GM19240 (cell line): ENCODE measurements around the gene LDLRAD1.
"Not testable (repeated sequence)": the region's sequence is repeated elsewhere in the genome, so short reads cannot be mapped to it uniquely, and the experiment has no call there.

Source experiments
- DNase-seq: peaks from one replicate; pipeline ENCODE4 v3.0.0; 2011; ENCODE audit warnings: low spot score; ENCODE audit not compliant: insufficient read length

LDLRAD1 gene, protein sequence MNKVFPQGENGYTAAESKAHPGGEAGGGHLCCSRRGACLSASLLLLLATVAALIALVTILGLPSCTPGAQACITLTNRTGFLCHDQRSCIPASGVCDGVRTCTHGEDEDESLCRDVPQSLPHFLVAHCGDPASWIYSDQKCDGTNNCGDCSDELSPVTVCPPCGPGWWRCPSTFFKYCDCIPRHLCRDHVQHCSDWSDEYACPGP

DNA sequence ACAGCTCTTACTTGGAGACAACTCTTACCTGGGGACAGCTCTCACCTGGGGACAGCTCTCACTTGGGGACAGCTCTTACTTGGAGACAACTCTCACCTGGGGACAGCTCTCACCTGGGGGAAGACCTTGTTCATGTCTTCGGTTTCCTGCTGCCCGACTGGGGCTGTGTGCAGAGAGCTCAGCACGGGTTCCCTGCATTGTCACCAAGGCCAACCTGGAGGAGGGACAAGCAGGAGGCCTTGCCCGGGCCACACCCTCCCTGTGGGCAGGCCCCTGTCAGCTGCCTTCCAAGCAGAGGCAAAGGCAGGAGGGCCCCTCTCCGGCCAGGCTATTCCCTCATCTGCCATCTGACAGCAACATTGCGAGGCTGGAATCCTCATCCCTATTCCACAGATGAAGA is at the start of gene LDLRAD1:
LDLRAD1 (minus strand) TSS at position 208 of the 400 bp plus-strand sequence; CDS start at position 134, 74 bp downstream.
- no peak for DNase-seq

DNA sequence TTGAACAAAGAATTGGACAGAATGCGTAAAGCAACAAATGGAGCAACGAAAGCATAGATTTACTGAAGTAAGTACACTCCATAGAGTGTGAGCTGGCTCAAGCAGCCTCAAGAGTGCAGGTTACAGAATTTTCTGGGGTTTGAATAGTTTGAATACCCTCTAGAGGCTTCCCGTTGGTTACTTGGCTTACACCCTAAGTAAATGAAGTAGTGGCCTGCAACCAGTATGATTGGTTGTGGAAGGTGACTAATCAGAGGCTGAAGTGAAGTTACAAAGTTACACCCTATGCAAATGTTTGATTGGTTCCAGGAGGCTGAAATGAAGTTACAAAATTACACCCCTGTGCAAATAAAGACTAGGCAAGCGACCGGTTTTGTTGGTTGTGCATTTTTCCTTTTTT is 46.3 kb upstream of the LDLRAD1 start:
- no peak for DNase-seq

DNA sequence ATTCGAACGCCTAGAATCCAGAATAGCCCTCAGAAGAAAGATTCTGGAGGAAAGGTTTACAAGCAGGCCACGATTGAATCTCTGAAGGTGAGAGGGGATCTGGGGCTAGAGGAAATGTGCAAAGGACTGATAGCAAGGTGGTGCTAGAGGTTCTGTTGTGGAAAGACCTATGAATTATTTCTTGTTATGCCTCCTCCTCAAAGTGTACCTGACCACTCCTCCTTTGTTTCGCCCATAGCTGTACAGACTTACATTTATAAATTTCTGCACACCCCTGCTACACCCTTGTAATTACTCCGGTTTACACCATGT is 36.4 kb upstream of the LDLRAD1 start:
- no peak for DNase-seq

DNA sequence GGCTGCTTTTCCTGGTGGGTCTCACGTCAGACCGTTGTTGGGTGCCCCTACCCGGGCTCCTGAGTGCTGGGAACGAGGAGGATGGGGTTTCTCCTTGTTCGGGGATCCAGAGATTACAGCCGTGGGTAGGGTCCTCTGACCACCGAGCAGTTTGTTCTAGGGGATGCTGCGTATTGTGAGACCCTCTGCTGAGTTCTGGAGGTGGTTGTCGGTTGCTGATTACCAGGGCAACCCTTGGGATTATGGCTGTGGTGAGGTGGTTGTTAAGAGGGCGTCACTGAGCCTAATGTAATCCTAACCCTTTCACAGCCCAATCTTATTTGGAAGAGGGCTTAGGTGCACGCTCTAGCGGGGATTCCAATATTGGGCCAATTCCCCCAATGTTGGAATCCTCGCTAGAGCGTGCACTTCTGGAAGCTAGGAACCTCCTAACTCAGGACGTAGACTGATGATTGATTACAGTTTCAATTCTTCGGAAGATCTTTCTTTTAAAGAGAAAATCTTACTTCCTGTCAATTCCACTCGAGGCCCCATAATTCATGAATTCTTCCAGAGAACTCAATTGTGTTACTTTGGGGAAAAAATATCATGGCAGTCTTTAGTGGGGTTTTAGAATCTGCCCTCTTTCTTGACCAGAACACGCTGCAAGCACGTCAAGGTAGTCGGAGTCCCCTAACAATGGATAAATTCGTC is 35.9 kb upstream of the LDLRAD1 start:
- DNase-seq: no peak

DNA sequence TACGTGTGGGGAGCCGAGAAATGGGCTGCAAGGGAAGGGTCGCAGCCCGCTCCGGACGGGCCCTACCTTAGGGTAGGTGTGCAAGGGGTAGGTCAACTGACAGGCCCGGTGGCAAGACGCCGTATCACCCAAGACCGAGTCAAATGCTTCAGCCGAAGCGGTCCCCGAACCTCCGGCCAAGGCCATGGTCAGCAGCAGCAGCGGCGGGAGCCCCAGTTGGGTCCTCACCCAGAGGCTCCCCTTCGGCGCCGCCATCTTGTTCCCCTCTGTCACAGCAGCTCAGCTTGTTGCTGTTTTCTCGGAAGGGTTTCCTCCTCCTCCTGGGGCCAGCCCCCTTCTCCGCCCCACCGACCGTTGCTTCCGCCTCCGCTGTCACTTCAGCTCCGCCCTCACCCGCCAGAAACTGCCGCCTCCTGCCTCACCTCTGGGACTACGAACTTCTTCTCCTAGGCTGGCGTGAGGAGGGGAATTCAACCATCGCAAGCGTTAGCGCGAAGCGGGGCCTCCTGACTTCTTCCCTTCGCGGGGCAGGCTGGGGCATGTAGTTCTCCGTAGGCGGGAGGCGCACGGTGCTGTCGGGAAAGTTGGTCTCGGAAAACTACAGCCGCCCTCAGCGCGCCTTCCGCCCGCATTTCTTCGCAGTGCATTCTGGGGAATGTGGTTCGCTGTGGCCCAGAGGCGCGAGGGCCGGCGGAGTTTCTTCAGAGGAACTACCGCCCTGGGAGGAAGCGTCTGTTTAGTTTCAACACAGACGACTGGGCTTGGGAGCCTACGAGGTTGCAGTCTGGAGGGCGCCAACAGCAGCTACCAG is 35.2 kb upstream of the LDLRAD1 start, which contains the start of the genes TCEANC2 and TMEM59:
TCEANC2 (plus strand) TSS at position 675 of the 811 bp plus-strand sequence. CDS start 815 bp downstream, outside the sequence.
TMEM59 (minus strand) TSS at position 271 of the 811 bp plus-strand sequence; CDS start at position 255, 16 bp downstream.
- DNase-seq: peak; percentile 86

DNA sequence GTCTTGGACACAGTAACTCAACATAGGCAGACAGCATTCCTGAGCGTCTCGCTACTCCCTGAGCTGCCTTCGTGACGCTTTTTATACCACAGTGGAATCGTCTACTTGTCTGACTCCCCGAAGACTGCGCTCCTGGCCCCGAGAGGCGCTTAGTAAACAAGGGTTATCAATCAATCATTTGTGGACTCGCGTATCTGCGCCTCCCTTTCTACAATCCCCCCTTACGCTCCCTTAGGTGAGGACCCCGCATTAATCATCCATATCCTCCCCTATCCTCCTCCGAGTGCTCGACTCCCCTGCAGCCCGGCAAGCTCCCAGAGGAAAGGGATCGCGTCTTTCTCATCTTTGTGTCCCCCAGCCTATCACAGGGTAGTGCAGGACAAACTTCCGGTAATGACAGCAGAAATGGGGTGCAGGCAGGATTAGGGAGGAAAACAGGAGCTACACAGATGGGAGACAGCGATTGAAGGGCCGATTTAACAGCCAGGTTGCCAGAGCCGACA is 34.5 kb upstream of the LDLRAD1 start:
- DNase-seq: no peak

DNA sequence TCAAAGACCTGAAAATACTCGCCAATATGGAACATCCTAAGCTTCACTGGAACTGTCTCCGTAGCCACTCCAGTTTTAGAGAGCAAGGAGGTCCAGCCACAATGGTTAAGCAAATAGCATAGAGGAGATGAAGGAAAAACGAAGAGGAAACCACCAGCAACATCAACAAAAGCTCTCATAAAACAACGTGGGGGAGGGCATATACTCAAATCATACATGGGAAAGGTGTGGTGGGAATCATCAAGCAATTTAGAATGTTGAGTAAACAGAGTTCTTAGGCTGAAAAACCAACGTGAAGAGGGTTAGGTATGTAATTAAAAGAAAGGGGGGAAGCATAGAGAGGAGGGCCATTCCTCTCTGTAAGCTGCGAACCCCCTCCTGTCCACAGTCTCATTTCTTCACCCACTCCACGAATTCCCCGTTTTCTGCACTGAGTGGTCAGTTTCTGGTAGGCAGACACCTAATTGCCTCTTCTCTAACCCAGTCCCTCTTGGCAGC is 34.0 kb upstream of the LDLRAD1 start:
- no peak for DNase-seq

DNA sequence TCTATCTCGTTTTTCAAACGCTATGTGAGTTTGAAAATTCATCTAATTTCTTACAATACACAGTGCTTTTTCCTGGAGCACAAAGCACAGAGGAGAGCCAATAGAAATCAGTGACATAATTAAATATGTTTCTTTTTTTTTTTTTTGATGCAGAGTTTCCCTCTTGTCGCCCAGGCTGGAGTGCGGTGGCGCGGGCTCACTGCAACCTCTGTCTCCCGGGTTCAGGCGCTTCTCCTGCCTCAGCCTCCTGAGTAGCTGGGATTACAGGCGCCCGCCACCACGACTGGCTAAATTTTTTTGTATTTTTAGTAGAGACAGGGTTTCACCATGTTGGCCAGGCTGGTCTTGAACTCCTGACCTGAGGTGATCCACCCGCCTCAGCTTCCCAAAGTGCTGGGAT is 32.4 kb upstream of the LDLRAD1 start:
- not testable (repeated sequence) for DNase-seq

DNA sequence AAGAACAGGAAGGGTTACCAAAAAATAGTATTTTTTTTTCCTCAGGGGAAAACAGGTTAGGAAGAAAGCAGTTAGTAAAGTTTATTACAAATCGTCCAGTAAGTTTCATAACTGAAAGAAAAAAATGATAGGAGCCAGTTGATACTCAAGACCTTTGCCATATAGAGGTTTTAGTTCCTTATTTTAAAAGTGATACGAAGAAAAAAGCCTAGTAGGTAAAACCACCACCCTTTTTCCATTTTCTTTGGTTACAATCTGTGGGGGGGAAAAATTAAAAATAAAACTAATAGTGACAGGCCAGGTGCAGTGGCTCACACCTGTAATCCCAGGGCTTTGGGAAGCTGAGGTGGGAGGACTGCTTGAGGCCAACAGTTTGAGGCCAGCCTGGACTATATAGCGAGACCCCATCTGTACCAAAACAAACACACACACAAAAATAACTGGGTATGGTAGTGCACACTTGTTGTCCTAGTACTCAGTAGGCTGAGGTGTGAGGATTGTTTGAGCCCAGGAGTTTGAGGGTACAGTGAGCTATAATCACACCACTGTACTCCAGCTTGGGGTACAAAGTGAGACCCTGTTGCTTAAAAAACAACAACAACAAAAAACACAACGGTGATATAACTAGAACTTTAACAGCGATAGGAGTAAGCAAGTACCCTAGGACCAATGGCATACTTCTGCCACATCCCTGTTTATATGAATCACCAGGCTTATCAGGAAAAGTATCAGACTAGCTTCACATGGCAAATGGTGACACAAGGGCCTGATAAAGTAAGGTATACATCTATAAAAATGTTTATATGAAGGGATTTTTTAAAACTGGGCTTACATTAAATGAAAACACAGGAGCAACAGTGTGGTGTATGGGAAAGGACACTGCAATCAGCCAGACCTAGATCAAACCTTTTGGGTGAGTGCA is 29.7 kb upstream of the LDLRAD1 start:
- no peak for DNase-seq

DNA sequence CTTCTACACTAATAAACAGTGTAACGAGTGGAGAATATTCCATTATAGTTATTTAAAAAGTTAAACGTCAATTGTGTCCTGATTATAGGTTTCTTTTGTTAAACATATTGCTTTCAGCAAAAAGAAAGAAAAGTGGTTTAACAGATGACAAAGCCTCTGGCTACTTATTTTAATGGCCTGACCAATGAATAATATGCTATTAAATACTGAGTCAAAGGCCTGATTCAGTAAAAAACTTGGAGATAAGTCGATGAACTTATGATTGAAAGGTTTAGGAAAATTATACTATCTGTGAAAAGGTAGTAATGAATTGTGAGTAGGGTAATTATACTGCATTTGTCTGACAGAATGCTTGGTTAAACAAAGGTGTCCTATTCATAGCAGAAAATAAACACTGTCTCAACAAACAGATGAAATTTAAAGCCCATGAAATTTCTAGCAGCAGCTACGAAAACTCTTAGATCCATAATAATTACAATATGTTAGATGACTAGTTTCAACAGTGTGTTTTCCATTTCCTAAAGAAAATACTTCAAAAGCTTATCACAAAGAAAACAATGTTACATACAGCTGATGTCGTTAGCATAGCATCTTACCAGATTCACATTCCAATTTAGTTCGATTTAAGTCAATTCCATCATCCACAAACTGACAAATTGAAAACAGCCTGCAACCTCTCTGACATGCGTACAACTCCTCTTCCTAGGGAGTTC is 28.8 kb upstream of the LDLRAD1 start:
- DNase-seq: no peak

DNA sequence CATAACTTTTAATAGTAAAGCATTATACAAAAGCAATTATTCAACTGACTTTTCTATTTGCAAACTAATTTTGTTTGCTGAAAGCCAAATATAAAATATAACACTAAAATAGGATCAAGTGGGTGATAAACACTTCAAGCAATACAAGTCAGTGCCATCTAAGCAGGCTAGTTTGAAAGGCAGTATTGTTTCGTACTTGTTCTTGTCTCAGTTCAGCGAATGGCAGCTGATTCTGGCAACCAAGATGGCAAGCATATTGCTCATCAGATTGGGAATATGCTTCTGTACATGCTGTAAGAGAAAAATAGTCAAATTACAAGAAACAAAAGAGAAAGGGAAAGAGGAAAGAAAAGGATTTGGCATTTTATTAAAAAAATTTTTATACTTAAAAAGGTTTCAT is 27.5 kb upstream of the LDLRAD1 start:
- DNase-seq: no peak

DNA sequence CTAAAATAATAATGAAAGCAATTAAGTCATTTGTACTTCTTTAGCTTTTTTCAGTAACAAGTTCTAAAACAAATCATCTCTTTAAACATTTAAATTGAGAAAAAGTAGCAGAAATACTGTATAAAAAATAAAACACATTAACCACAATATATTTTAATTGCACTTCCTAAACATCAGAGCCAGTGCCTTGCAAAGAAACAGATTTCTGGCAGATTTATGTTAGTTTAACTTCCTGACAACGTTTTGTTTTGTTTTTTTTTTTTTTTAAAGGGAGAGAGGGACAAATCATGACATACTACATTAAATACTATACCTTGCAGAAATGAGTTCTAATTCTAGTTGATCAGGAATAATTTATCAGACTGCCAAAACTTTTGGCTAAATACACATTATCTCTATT is 23.8 kb upstream of the LDLRAD1 start:
- DNase-seq: no peak

DNA sequence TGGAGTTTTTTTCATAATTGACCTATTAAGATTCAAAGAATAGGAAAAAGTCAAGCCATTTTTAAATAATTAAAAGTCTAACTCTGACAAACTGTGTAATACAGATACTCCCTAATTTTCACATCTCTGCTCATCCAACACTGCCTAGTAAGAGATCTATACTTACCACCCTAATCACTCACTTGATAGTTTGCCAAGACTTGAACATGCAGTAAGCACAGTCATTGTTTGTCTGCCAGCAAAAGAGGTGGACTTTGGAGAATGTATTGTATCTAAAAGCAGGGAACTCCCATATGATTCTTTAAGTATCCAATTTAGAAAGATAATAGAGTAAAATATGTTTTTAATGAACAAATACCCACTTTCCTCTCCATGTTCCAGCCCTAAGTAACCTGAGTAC is 19.5 kb upstream of the LDLRAD1 start:
- no peak for DNase-seq

DNA sequence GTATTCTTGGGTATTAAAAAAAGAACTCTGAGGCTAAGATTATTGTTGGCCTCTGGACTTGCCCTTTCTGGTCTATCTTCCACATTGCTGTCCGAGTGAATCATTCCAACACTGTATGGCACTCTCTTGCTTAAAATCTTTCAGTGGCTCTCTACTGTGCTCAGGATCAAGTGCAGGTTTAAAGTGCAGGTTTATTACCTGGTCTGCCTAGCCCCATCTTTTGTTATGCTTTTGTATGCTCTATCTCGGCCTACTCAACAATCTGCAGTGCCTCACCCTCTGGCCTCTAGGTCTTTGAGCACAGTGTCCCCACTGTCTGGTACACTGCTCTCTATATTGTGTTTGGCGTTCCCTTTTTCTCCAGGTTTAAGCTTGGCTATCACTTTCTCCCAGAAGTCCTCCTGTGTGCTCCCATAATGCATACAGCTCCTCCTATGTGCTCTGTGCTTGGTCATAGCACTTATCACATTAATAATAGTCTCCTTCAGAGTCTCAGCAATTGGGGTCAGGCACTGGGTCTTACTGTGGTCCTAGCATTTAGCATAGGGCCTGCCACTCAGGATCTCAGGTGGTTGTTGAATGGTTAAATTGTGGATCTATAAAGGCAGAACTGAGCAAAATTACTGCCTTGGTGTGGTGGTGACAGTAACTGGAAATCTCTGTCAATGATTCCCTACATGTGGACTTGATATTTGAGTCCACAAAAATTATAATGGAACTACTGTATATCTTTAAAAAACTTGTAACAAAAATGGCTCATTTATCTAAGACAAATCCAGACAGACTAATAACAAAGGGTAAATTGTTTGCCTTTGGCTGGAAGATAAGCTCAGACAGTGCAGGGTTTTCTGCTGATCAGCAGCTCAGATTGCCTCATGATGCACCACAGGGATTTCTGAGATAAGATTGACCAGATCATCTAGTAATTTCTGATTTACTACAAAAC is 10.6 kb upstream of the LDLRAD1 start:
- DNase-seq: no peak

DNA sequence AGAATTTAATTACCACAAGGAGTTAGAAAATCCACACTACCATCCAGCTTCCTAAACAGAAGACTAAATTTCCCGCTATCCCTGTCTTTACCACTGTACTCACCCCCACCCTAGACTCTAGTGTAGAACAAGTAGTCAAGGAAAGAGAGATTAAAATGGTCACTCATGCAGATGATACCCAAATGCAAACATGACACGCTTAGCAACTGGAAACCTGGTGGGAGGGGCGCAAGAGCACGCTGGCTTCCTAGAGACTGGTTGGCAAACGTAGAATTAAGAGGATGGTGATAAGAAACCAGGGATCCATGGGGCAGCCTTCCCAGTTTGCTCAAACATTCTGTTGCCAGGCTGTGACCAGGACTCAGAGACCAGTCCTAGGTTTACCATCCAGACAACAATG is 9.9 kb upstream of the LDLRAD1 start:
- DNase-seq: no peak

DNA sequence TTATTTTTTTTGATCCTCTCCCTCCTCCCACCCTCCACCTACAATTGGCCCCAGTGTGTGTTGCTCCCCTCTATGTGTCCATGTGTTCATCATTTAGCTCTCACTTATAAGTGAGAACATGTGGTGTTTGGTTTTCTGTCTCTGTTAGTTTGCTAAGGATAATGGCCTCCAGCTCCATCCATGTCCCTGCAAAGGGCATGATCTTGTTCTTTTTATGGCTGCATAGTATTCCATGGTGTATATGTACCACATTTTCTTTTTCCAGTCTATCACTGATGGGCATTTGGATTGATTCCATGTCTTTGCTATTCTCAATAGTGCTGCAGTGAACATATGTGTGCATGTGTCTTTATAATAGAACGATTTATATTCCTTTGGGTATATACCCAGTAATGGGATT is 6.8 kb upstream of the LDLRAD1 start:
- not testable (repeated sequence) for DNase-seq

DNA sequence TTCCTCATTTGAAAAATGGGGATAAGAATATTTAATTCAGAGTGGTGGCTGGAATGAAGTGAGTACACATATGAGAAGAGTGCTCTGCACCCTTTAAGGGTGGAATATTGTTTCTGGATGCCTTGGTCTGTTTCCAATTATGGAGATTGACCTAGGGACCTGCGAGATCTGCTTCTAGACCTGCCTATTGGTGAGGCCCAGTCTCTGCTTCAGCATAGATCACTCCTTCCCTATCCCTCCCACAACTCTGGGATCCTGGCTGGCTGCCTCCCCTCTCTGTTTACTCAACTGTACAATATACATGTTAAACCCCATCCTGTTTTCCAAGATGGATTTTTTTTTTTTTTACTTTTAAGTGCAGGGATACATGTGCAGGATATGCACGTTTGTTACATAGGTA is 6.4 kb upstream of the LDLRAD1 start:
- DNase-seq: no peak

DNA sequence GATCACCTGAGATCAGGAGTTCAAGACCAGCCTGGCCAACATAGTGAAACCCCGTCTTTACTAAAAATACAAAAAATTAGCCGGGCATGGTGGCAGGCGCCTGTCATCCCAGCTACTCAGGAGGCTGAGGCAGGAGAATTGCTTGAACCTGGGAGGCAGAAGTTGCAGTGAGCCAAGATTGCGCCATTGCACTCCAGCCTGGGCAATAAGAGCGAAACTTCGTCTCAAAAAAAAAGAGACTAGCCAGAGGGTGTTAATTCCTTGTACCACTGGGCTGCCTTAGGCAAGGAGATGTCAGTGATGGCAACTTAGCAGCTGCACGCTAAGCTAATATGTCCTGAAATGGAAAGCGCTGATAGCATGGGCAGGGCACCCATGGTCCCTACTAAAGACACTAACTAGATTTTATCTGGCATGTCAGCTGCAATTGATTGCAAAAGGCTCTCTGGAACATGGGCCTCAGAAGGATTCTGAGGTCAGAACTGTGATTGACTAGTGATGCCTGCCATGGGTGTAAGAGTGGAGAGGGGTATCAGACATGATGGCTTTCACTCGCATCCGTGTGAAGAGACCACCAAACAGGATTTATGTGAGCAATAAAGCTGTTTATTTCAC is 1.7 kb upstream of the LDLRAD1 start:
- DNase-seq: not testable (repeated sequence)

DNA sequence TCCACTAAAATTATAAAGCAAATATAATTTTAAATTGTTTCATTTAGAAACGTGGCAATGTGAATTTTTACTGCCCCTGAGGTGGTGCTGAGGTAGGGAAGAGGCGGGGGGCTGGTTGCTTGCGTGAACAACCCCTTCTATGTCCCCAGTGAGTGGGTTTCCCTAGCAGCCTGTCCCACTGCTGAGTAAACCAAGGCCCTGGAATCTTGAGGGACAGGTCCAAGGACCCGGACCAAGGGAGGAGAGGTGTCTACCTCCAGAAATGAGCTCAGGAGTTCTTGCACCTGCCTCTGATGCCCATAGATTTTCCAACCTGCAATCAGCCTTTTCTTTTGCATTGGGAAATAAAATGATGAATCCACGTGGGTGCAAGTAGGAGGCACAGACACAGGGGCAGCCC is 649 bp upstream of the LDLRAD1 start:
- no peak for DNase-seq
